Ammon's horn (tissue), 1 donor: ENCODE results near the gene DDX39A.

Experiments
- DNase-seq: peaks from one replicate; pipeline ENCODE4 v3.0.0-alpha.2; 2016; ENCODE audit warnings: low spot score

DDX39A gene

DNA sequence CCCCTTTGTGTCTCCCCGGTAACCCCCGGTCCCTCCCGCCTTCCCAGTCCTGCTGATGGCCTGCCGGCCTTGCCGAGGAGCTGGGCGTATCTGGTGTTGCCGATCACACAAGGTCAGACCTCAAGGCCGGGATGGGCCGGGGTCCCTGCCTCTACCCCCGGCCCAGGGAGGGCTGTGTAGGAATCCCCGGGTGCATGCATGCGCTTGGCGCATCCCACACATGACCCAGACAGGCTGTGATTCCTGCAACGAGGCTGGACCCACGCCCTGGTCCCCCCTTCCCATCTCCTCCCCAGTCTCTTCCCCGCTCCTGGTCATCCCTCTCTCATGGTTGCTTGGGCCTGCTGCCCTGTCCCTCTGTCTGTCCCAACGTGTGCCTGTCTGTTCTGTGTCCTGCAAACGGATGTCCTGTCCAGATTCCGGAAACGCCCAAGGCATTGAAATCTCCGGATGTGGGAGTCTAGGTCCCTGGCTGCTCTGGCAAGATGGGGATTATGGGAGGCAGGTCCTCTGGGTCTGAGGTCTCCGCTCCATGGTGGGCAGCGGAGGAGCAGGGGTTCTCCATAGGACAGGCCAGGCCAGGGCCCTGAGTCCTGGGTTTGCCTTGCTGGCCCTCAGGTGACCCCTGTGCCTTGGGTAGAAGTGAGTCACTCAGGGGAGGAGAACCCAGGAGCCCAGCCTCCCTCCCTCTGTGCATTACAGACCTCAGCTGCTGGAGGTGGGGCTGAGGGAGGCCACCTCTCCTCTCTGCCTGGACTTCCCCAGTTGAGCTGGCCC, 15.6 kb upstream of the DDX39A start:
- DNase-seq = no peak

DNA sequence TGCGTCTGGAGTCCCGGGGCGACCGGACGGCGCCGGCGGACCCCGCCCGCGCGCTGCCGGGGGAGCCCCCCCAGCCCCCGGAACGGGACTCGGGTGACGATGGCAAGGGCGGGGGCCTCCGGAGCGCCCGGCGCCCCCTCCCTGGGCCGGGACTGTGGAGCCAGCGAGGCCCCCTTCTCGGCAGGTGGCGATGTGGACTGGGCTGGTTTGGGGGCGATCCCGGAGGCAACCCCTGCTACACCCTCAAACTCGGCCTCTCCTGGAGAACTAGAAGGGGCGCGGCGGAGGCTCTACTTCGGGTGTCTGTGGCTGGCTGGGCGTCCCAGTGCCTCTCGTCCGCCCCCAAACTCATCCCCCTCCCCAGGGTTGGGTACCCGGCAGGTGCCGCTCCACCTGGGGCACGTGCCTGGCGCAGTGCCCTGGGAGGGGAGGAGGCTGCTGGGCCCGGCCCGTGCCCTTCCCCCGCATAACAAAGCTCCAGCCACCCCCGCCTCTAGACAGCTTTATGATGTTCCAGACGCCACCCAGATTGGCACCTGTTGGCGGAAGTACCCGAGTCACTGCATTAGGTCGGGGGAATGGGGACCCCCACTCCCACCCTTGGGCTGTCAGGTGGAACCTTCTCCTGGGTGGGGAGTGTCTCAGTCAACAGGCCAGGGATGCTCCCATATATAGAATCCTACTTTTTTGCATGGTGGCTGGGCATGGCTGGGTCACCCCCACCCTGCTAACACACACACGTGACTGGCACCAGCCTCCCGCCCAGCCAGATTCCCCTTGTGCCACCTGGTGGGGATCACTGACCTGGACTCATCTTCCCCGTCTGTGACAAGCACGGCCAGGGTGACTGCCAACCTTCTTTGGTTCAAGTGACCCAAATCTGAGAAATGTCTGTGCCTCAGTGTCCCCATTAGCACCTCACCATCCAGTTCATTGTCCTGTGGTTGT, 14.7 kb upstream of the DDX39A start:
- no peak for DNase-seq

DNA sequence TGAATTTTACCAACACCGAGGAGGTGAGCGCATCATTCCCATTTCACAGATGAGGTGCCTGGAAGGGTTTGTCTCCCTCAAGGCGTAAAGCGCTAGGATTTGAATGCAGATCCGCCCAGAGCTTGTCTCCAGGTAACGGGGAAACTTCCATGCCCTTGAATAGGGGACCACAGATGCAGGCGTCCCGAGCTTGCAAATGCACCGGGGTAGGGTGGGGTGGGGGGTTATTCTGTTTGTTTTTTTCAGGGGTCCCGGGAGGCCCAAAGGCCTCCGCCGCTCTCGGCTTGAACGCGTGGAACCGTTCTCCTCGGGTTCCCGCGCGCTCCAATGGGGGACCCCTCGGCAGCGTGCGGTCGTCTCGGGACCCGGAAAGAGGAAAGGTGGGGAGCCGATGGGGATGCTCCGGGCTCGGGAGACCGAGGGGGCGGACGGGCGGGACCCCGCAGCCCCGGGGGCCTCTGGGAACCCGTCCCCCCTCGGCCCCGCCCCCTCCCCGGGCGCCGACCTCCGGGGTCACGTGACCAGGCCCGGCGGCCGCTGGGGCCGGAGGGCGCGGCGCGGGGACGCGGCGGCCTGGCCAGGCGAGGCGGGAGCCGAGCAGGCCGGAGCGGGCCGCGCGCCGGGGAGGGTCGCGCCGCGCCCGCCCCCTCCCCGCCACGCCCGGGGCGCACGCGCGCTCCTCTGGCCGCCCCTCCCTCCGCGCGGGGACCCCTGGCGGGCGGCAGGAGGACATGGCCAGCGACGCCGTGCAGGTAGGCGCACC, 13.8 kb upstream of the DDX39A start, which contains the start of gene PKN1:
Gene PKN1, plus strand, starts transcription at position 516 of the 763 bp plus-strand sequence. Its CDS starts 216 bp downstream, at position 732.
- DNase-seq = peak; percentile 46

DNA sequence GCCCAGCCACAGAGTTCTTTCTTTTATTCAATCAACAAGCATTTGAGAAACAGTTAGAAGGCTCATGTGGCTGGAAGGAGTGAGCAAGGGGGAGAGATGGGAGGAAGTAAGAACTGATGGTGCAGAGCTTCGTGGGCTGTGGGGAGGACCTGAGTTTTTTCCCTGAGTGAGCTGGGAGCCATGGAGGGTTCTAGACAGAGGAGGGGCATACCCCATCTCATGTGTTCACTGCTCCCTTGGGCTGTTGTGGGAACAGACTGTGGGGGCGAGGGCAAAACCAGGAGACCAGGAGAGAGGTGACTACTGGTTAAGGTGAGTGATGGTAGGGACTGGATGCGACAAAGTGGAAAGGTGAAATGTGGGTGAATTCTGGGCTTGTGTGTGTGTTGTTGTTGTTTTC, 11.6 kb upstream of the DDX39A start:
- DNase-seq = no peak

DNA sequence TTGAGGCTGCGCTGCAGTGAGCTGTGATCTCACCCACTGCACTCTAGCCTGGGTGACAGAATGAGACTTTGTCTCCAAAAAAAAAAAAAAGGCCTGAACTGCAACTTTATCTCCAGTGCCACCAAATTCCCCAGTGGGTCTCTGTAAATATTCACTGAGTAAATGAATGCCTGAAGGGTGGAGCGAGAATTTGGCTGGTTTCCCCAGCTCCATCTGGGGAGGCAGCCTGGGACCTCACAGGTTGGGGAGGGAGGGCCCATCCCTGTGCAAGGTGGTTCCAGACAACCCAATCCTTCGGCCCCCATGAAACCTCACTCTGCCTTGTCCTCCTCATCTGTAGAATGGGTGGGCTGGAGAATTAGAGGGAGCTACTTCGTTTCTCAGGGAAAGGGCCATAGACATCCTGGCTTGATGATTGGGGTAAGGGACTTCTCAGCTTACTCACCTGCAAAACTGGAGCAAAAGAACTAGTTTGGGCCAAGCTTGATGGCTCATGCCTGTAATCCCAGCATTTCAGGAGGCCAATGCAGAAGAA, 9.8 kb upstream of the DDX39A start:
- no peak for DNase-seq

DNA sequence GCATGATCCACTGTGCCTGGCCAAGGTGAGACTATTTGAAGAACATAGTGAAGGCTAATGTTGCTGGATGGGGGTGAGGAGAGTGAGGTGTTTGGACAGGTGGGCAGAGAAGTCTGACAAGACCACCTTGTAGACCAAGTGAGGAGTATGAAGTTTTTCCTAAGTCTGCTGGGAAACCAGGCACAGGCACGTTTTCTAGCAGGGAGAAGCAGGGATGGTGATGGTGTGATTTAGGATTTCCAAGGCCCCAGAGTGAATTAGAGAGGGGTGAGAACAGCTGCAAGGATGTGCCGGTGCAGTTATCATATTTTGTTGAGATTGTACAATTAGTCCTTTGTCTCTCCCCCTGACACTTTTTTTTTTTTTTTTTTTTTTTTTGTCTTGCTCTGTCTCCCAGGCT, 8.3 kb upstream of the DDX39A start:
- DNase-seq = no peak

DNA sequence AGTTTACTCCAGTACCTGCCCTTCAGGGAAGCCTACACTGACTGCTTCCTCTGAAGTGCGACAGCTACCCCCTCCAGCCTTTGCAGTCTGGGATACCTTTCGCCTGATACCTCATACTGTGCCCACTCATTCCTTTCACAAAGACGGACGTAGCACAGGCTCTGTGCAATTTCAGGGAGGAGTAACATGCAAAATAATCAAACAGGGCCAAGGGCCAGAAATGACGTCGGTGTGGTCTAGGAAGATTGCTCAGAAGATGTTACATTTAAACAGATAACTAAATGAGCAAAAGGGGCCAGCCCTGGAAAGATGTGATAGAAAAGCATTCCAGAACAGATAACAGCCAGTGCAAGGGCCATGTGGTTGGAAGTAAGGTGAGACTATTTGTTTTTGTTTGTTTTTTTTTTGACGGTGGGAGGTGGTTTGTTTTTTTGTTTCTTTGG, 6.6 kb upstream of the DDX39A start:
- DNase-seq = no peak

DNA sequence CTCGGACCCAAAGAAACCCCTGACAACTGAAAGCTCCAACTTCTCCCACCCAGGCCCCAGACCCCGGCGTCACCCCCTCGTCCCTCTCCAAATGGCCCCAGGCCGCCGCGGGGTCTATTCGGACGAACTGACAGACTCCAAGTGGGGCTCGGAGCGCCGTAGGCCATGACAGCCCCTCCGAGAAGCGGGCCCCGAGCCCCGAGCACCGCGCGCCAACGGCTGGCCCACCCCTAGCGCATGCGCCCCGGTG, 360 bp downstream of the DDX39A start:
- peak; percentile 84 for DNase-seq

DNA sequence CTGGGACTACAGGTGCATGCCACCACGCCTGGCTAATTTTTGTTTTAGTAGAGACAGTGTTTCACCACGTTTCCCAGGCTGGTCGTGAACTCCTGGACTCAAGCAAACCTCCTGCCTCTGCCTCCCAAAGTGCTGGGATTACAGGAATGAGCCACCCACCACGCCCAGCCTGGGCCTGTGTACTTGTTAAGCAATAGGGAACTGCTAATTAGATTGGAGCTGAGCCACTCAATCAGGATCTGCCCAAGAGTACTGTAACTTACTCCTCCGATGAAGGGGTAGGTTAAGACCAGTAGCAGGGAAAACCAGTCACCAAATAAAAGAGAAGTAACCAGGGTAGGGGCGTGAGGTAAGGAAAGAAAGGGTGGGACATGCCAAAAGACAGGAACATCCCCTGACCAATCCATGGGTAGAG, 2.3 kb downstream of the DDX39A start:
- no peak for DNase-seq

DNA sequence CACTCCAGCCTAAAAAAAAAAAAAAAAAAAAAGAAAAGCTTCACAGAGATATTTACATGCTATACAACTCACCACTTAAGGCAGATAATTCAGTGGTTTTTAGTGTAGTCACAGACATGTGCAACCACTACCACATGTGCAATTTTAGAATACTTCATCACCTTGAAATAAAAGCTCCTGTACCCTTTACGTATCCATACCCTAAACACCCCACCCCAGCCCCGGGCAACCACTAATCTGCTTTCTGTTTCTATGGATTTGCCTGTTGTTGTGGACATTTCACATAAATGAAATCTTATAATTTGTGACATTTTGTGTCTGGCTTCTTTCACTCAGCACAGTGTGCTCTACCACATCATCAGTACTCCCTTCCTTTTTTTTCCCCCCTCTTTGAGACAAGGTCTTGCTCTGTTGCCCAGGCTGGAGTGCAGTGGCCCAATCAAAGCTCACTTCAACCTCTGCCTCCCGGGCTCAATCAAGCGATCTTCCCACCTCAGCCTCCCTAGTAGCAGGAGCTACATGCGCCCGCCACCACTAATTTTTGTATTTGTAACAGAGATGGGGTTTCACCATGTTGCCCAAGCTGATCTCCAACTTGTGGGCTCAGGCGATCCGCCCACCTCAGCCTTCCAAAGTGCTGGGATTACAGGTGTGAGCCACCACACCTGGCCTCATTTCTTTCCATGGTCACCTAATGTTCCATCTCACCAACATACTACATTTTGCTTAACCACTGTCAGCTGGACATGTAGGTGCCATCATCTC, 4.0 kb downstream of the DDX39A start:
- no peak for DNase-seq

DNA sequence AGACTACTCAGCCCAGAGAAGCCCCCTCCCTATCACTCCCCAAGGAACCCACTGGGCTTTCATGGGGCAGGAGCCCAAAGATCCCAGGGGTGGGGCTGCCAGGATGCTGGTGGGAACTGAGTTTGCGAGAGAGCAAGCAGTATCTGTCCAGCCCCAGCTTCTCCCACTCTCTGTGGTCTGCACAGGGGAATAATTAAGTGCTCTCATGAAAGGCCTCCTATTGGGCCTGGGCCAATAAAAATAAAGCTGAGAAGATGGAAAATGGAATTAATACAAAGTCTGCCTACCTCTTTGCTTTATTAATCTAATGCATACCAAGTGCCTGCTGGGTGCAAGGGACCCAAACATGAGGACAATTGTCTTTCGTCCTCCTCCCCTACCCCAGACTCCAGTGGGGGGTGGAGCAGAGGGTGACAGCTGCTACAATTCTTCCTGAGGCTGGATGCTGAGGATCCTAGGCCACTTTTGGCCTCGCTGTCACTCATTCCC, 5.4 kb downstream of the DDX39A start:
- DNase-seq = no peak

DNA sequence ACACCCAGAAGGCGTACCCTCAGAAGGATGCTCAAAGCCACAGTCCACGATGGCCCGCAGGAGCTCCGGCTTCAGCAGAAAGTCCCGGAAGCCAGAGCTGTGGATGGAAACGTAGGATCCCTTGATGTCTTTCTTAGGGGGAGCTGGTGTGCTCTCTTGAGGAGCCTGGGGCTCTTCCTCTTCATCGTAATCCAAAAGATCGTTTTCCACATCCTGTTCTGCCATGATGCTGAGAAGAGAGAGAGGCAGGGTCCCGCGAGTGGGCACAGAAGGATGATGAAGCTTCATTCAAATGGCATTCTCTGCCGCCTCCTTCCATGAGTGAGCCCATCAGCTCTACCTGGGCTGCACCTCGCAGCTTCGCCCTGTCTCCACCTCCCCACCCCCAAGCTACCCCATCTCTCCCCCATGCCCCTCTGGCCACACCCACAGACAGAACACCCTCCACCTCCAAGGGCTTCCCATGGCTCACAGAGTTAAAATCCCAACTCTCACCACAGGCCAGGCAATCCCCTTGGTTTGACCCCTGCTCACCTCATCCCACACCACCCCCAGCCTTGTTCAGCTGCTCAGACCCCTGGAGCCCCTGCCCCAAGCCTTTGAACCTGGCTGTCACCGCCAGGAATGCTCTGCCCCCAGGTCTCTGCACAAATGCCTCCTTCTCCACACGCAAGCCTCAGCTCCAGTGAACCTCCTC, 6.0 kb downstream of the DDX39A start:
- DNase-seq = no peak

DNA sequence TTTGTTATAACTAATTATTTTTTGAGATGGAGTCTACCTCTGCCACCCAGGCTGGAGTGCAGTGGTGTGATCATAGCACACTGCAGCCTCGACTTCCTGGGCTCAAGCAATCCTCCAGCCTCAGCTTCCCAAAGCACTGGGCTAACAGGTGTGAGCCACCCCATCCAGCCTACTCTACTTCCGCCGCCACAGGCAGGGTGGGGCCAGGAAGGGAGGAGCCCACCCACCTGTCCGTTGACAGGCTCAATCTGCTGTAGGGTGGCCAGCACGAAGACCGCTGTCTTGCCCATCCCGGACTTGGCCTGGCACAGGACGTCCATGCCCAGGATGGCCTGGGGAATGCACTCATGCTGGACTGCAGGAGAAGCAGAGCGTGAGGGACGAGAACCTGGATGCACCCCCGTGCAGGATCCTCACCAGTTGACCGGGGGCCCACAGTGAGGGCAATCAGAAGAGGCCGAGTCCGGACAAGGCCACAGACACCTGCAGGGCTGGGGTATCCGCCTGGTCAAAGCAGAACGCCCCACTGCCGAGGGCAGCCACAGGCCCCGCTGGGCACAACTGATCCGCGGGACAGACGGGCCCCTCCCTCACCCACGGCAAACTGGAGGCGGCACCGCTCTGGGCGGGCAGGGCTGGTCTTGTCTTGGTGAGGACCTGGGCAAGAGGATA, 6.7 kb downstream of the DDX39A start:
- no peak for DNase-seq

DNA sequence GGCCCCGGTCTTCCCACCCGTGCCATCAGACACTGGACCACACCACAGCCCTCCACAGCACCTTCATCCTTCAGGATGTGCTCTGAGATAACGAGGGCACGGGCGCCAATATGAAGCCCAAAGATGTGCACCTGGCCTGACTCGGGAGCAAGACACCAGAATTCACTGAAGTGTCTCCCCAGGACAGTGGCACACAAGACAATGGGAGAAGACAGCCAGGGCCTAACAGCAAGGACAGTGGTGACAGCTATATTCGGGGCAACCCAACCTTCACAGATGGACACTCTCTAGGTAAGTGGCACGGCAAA, 7.2 kb downstream of the DDX39A start:
- no peak for DNase-seq

DNA sequence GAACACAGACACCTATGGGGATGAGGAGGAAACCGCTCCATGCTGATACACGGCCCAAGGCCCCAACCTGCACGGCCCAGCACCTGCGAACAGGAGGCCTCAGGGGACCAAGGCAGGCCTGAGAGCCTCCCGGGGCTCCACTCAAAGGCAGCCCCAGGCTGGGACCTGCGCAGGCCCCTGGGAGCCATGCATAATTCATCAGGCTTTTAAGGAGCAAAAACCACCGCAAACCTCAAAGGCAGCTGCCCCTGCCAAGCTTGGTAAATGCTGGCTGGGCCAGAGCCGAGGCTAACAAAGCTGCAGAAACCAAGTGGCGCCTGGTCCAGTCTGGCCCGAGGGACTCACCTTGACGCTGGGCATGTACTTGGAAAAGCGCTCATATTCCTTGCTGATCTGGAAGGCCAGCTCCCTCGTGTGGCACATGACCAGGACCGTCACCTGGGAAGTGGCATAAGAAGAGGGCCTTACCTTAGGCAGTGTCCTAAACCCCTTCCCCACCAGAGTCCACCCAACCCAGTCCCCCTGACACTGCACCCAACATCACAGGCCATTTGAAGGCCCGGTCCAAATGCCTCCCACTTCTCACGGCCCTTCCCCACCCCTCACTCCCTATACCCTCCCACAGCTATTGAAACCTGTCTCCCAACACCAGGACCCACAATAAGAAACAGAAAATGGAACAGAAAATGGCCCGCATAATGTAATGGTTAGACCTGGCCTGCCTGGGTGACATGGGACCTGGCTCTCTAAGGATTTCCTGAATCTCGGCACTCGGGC, 7.8 kb downstream of the DDX39A start:
- no peak for DNase-seq

DNA sequence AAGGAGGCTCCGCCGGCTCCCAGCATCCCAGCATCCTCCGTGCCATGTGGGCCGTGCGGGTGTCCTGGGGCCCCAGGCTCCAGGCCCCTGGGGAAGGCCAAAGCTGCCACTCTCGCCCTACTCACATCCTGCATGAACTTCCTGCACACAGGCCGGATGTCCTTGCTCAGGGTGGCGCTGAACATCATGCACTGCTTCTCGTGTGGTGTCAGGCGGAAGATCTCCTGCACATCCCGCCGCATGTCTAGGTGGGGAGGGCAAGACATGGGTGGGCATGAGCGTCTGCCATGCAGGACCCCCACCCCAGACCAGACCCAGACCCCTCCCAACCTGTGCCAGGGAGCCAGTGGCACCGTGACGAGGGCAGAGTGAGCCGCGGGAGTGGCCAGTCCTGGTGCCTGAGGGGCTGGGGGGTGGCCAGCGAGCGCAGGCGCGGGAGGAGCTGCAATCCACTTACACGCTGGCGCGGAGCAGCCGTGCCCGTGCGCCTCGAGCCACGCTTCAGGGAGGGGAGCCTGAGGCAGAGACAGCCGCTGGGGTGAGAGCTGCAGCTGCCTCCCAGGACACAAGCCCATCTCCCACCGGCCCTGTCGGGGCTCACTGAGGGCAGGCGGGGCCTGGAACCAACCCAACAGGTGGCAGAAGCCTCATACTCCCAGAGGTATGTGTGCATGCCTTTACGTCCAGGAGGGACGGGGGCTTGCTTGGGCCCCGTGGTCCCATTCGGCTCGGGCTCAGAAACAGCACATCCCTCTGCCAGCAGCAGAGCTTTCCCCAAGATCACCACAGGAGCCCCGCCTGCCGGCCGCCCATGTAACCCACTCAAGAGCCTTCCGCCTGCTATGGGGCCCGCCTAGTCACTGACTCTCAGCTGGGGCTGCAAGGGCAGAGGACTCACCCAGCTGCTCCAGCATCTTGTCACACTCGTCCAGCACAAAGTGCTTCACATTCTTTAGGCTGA, 8.8 kb downstream of the DDX39A start:
- no peak for DNase-seq

DNA sequence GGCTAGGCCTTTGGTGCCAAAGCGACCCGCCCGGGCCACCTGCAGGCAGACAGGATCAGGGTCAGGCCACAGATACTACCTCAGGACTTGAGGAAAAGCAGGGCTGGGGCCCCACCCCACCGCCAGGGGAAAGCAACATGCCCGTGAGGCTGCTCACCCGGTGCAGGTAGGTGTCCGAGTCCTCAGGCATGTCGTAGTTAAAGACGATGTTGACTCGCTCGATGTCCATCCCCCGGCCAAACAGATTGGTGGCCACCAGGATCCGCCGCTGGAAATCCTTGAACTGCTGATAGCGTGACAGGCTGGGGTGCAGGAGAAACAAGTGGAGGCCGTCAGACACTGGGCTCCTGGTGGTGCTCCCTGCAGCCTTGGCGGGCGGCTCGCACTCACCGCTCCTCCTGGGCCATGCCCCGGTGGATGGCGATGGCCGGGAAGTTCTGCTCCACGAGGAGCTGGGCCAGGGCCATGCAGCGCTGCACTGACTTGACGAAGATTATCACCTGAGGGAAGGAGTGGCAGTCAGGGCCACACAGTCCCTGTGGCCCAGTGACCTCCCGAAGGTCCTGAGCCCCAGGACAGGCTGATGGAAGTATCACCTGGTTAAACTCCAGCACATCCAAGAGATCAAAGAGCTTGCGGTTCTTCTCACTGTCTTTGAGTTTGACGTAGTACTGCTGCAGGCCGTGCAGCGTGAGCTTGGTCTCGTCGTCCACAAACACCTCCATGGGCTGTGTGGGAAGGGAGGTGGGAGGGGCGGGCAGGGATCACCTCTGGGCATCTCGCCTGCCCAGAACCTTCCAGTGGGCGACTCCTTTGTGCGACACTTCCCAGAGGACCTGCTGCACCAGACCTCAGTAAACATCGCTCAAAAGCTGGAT, 9.8 kb downstream of the DDX39A start:
- DNase-seq = no peak
